Endodermal cell (in vitro differentiated cells): ENCODE data around the gene GPR15LG. TPM values are rescaled to one million over a fixed set of nuclear protein-coding genes. Genes with fewer than 3 reads are reported as not detected.

Experiments used
- DNase-seq: peaks from one replicate; pipeline ENCODE4 v3.0.0-alpha.2; 2017
- H3K27ac ChIP-seq: 2 replicates; pipeline ENCODE4 v1.5.1; 2013; ENCODE audit warnings: mild to moderate bottlenecking, low read depth, low read length, moderate library complexity
- H3K27me3 ChIP-seq: 2 replicates; pipeline ENCODE4 v1.6.1; 2013; ENCODE audit warnings: mild to moderate bottlenecking, low read length, moderate library complexity; ENCODE audit not compliant: insufficient read depth, control insufficient read depth, poor library complexity, severe bottlenecking
- H3K36me3 ChIP-seq: 2 replicates; pipeline ENCODE4 v1.7.0; 2013; ENCODE audit warnings: mild to moderate bottlenecking, low read length, moderate library complexity; ENCODE audit not compliant: control insufficient read depth, insufficient read depth
- H3K4me1 ChIP-seq: one replicate; pipeline ENCODE4 v1.7.0; 2013; ENCODE audit warnings: low read length; ENCODE audit not compliant: control insufficient read depth, insufficient read depth
- H3K4me3 ChIP-seq: 2 replicates; pipeline ENCODE4 v1.5.1; 2013; ENCODE audit warnings: mild to moderate bottlenecking, low read length, moderate library complexity
- H3K9ac ChIP-seq: 2 replicates; pipeline ENCODE4 v1.6.1; 2013; ENCODE audit warnings: mild to moderate bottlenecking, low read length, moderate library complexity; ENCODE audit not compliant: poor library complexity, severe bottlenecking; ENCODE audit errors: extremely low read depth
- H3K9me3 ChIP-seq: 2 replicates; pipeline ENCODE4 v1.6.1; 2013; ENCODE audit warnings: mild to moderate bottlenecking, low read length, moderate library complexity; ENCODE audit not compliant: control insufficient read depth
- H3K27ac Mint-ChIP-seq: 2 replicates; pipeline ENCODE4 v1.8.0; 2020; ENCODE audit warnings: mixed read lengths
- H3K27me3 Mint-ChIP-seq: 2 replicates; pipeline ENCODE4 v1.8.0; 2021; ENCODE audit warnings: mild to moderate bottlenecking, mixed read lengths; ENCODE audit not compliant: insufficient read depth
- H3K36me3 Mint-ChIP-seq: 2 replicates; pipeline ENCODE4 v1.8.0; 2020; ENCODE audit warnings: low read depth, mixed read lengths
- H3K4me1 Mint-ChIP-seq: 2 replicates; pipeline ENCODE4 v1.8.0; 2020; ENCODE audit warnings: mixed read lengths
- H3K4me3 Mint-ChIP-seq: 2 replicates; pipeline ENCODE4 v1.8.0; 2020; ENCODE audit warnings: mild to moderate bottlenecking, moderate library complexity, mixed read lengths
- H3K9me3 Mint-ChIP-seq: 2 replicates; pipeline ENCODE4 v1.8.0; 2020; ENCODE audit warnings: mild to moderate bottlenecking, mixed read lengths
- CTCF ChIP-seq: fragments of 200-600 bp; sonication (generic); conservative IDR thresholded peaks from 2 replicates; pipeline ENCODE4 v1.5.0; 2021; ENCODE audit warnings: antibody characterized with exemption, mild to moderate bottlenecking
- WGBS, 2 experiments: methylation state at CpG; one replicate each; pipeline versions ENCODE4 v1.1.5 to v1.1.7; 2013; ENCODE audit warnings: missing lambda C conversion rate in 2 of 2, mixed read lengths in 1 of 2; ENCODE audit not compliant: insufficient coverage in 1 of 2, insufficient read length in 1 of 2; 5-methylcytosine and 5-hydroxymethylcytosine counted together
- total RNA-seq, 2 donors: library from RNA; stranded (reverse); fragmentation: NEBNext Ultra II Directional in 1 of 2; extraction: Animal tissue kit (Norgen Biotek cat#: 25700) in 1 of 2; gene quantifications; 2 replicates in 1 of 2; 3 replicates in 1 of 2; pipeline ENCODE4 v1.2.1, GENCODE V29; 2021

The GPR15LG gene
- total RNA-seq, 2 donors from 2014 or later = not detected

- Mint-ChIP-seq H3K9me3 (no peaks in the 10 kb centered on the region), H3K36me3 (no peaks in the 10 kb centered on the region), H3K4me3 (peak within 1 kb of the TSS; percentile 45), H3K27me3 (peaks cover 87% of the 10 kb centered on the region), H3K4me1 (peaks cover 11% of the 10 kb centered on the region), H3K27ac (no peak within 1 kb of the TSS)
- no peaks in the 10 kb centered on the region for H3K9me3 ChIP-seq
- H3K4me1 ChIP-seq = no peaks in the 10 kb centered on the region
- no peak within 1 kb of the TSS for H3K9ac ChIP-seq
- peak; percentile 13 for TF ChIP-seq CTCF
- peaks cover 94% of the 10 kb centered on the region for H3K27me3 ChIP-seq
- 2% methylated on average over 14 to 61 of the region's 61 CpGs for WGBS, 2 experiments
- H3K4me3 ChIP-seq = peak within 1 kb of the TSS; percentile 39
- DNase-seq = peak; percentile 89
- H3K36me3 ChIP-seq = no peaks in the 10 kb centered on the region
- H3K27ac ChIP-seq = no peak within 1 kb of the TSS
Measured at GRCh38 chr10:84194424-84195043, 20.9 kb downstream of the GPR15LG start, which contains the start of gene CDHR1. TSS of gene CDHR1 (plus strand) at chr10:84194537. CDS start at chr10:84194761, 224 bp downstream.

- Histone ChIP-seq H3K36me3 (no peaks in the 10 kb centered on the region), H3K27me3 (peaks cover 95% of the 10 kb centered on the region), H3K9ac (no peak overlapping the region), H3K4me3 (peak overlapping the region; percentile 39), H3K9me3 (no peaks in the 10 kb centered on the region), H3K27ac (no peak overlapping the region), H3K4me1 (no peaks in the 10 kb centered on the region)
- no peak for TF ChIP-seq CTCF
- WGBS, 2 experiments = 41 to 43% methylated on average over 23 to 43 of the region's 43 CpGs
- Mint-ChIP-seq H3K4me1 (peaks cover 11% of the 10 kb centered on the region), H3K27ac (no peak overlapping the region), H3K4me3 (peak overlapping the region; percentile 45), H3K36me3 (no peaks in the 10 kb centered on the region), H3K9me3 (no peaks in the 10 kb centered on the region), H3K27me3 (peaks cover 86% of the 10 kb centered on the region)
- DNase-seq = peak; percentile 59
Measured at GRCh38 chr10:84195044-84195830, 21.6 kb downstream of the GPR15LG start.

- WGBS, 2 experiments = 56 to 66% methylated on average over 4 of the region's 4 CpGs
- H3K27ac Mint-ChIP-seq = no peak overlapping the region
- H3K27me3 Mint-ChIP-seq = peaks cover 78% of the 10 kb centered on the region
- no peaks in the 10 kb centered on the region for H3K36me3 Mint-ChIP-seq
- H3K4me1 ChIP-seq = no peaks in the 10 kb centered on the region
- H3K9me3 Mint-ChIP-seq = no peaks in the 10 kb centered on the region
- no peak overlapping the region for H3K4me3 ChIP-seq
- peaks cover 11% of the 10 kb centered on the region for H3K4me1 Mint-ChIP-seq
- no peaks in the 10 kb centered on the region for H3K36me3 ChIP-seq
- peaks cover 87% of the 10 kb centered on the region for H3K27me3 ChIP-seq
- H3K27ac ChIP-seq = no peak overlapping the region
- no peak overlapping the region for H3K9ac ChIP-seq
- H3K9me3 ChIP-seq = no peaks in the 10 kb centered on the region
- H3K4me3 Mint-ChIP-seq = no peak overlapping the region
- TF ChIP-seq CTCF = peak; percentile 27
- peak; percentile 59 for DNase-seq
Measured at GRCh38 chr10:84196083-84196482, 22.5 kb downstream of the GPR15LG start.
